ENCODE data around the gene OSBPL6. TPM values are rescaled to one million over a fixed set of nuclear protein-coding genes. Genes with fewer than 3 reads are reported as not detected.

OSBPL6 gene
- total and polyA plus RNA-seq, 2 donors (not counting 1 experiment from before 2014, with no cell fraction given) = 0.06 TPM; not detected in 1

DNA sequence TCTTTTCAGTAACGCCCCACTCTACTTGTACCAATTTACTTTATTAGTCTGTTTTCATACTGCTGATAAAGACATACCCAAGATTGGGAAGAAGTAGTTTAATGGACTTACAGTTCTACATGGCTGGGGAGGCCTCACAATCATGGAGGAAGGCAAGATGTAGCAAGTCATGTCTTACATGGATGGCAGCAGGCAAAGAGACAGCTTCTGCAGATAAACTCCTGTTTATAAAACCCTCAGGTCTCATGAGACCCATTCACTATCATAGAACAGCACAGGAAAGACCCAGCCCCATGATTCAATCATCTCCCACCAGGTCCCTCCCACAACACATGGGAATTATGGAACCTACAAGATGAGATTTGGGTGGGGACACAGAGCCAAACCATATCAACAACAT lies 38.8 kb upstream of the OSBPL6 start:
- no peak for DNase-seq
- peaks cover 0 to 5% (median 3%) of the 10 kb centered on the region in 4 experiments for H3K27me3 ChIP-seq (replicated peaks in 1 of 4; ENCODE audit: control extremely low read depth in 1 of 4, control insufficient read depth in 3 of 4, insufficient read depth in 4 of 4, low read length in 3 of 4)

GRCh38 chr2:178157574-178157973 lies 36.7 kb upstream of the OSBPL6 start:
- no peaks in the 10 kb centered on the region for H3K4me1 Mint-ChIP-seq
- peaks cover 15% of the 10 kb centered on the region for H3K27me3 Mint-ChIP-seq
- no peak for ATAC-seq (ENCODE audit: low read depth)
- Histone ChIP-seq H3K4me3 (ENCODE audit: control extremely low read depth in 1 of 5, extremely low read depth in 1 of 5, insufficient read depth in 1 of 5, low read depth in 2 of 5, low read length in 4 of 5) (no peak overlapping the region), H3K79me2 (ENCODE audit: control insufficient read depth, insufficient read depth, low read length) (no peaks in the 10 kb centered on the region), H3K9me3 (ENCODE audit: control extremely low read depth in 1 of 3, control insufficient read depth in 2 of 3, insufficient read depth in 1 of 3, low read length in 2 of 3) (peaks cover 0 to 6% (median 2%) of the 10 kb centered on the region in 3 donors), H3K27me3 (replicated peaks in 1 of 4; ENCODE audit: control extremely low read depth in 1 of 4, control insufficient read depth in 3 of 4, insufficient read depth in 4 of 4, low read length in 3 of 4) (peaks cover 0 to 9% (median 6%) of the 10 kb centered on the region in 4 experiments), H2AFZ (ENCODE audit: insufficient read depth, low read depth, low read length, poor library complexity, severe bottlenecking) (no peak overlapping the region), H3K27ac (ENCODE audit: low read length in 2 of 2) (no peak overlapping the region), H3K36me3 (replicated peaks in 1 of 2; ENCODE audit: control extremely low read depth in 1 of 2, control insufficient read depth in 1 of 2, extremely low read depth in 1 of 2, insufficient read depth in 2 of 2, low read length in 1 of 2) (no peaks in the 10 kb centered on the region), H3K9ac (ENCODE audit: low read length) (no peak overlapping the region), H3K4me1 (ENCODE audit: control insufficient read depth in 2 of 2, insufficient read depth in 2 of 2, low read length in 2 of 2) (no peaks in the 10 kb centered on the region), H4K20me1 (ENCODE audit: control insufficient read depth, insufficient read depth, low read length, poor library complexity, severe bottlenecking) (no peaks in the 10 kb centered on the region), H3K4me2 (replicated peaks; ENCODE audit: low read depth, low read length, poor library complexity, severe bottlenecking) (no peak overlapping the region)
- ChIA-PET POLR2A (no interaction called here), CTCF (no interaction called here)
- H3K4me3 Mint-ChIP-seq = no peak overlapping the region
- no peak for DNase-seq
- H3K9me3 Mint-ChIP-seq (ENCODE audit: insufficient read depth) = peaks cover 3% of the 10 kb centered on the region
- intact Hi-C loops (cut with micrococcal nuclease) = no loop called here
- H3K27ac Mint-ChIP-seq = no peak overlapping the region
- 96% methylated on average over 2 of the region's 5 CpGs for WGBS (ENCODE audit: insufficient coverage)
- TF ChIP-seq EZH2 (IDR thresholded peaks at IDR 0.05; ENCODE audit: borderline replicate concordance, insufficient read depth, low read depth, low read length, poor library complexity, severe bottlenecking) = no peak
- TF ChIP-seq, protein P1, sequence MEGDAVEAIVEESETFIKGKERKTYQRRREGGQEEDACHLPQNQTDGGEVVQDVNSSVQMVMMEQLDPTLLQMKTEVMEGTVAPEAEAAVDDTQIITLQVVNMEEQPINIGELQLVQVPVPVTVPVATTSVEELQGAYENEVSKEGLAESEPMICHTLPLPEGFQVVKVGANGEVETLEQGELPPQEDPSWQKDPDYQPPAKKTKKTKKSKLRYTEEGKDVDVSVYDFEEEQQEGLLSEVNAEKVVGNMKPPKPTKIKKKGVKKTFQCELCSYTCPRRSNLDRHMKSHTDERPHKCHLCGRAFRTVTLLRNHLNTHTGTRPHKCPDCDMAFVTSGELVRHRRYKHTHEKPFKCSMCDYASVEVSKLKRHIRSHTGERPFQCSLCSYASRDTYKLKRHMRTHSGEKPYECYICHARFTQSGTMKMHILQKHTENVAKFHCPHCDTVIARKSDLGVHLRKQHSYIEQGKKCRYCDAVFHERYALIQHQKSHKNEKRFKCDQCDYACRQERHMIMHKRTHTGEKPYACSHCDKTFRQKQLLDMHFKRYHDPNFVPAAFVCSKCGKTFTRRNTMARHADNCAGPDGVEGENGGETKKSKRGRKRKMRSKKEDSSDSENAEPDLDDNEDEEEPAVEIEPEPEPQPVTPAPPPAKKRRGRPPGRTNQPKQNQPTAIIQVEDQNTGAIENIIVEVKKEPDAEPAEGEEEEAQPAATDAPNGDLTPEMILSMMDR (IDR thresholded peaks at IDR 0.05) = no peak

More for the DNA sequence above, 38.8 kb upstream of the OSBPL6 start:
- H3K4me1 ChIP-seq (ENCODE audit: control insufficient read depth in 2 of 2, insufficient read depth in 2 of 2, low read length in 2 of 2) = no peaks in the 10 kb centered on the region
- peaks cover 3% of the 10 kb centered on the region for H3K9me3 Mint-ChIP-seq (ENCODE audit: insufficient read depth)
- H3K27ac ChIP-seq (ENCODE audit: low read length in 2 of 2) = no peak overlapping the region
- no peak overlapping the region for H3K4me3 Mint-ChIP-seq
- no peak overlapping the region for H3K4me3 ChIP-seq (ENCODE audit: control extremely low read depth in 1 of 5, extremely low read depth in 1 of 5, insufficient read depth in 1 of 5, low read depth in 2 of 5, low read length in 4 of 5)
- no CpG with 5 or more reads among the region's 1 CpG for WGBS (ENCODE audit: insufficient coverage)
- H3K4me2 ChIP-seq (replicated peaks; ENCODE audit: low read depth, low read length, poor library complexity, severe bottlenecking) = no peak overlapping the region
- no peak overlapping the region for H2AFZ ChIP-seq (ENCODE audit: insufficient read depth, low read depth, low read length, poor library complexity, severe bottlenecking)
- intact Hi-C loops (cut with micrococcal nuclease) = no loop called here
- POLR2A ChIA-PET = no interaction called here
- no peaks in the 10 kb centered on the region for H4K20me1 ChIP-seq (ENCODE audit: control insufficient read depth, insufficient read depth, low read length, poor library complexity, severe bottlenecking)
- H3K4me1 Mint-ChIP-seq = no peaks in the 10 kb centered on the region
- CTCF ChIA-PET = no interaction called here
- peaks cover 11% of the 10 kb centered on the region for H3K27me3 Mint-ChIP-seq
- TF ChIP-seq, protein P1 (IDR thresholded peaks at IDR 0.05) = no peak
- no peak for TF ChIP-seq EZH2 (IDR thresholded peaks at IDR 0.05; ENCODE audit: borderline replicate concordance, insufficient read depth, low read depth, low read length, poor library complexity, severe bottlenecking)
- ATAC-seq (ENCODE audit: low read depth) = no peak
- H3K36me3 ChIP-seq (replicated peaks in 1 of 2; ENCODE audit: control extremely low read depth in 1 of 2, control insufficient read depth in 1 of 2, extremely low read depth in 1 of 2, insufficient read depth in 2 of 2, low read length in 1 of 2) = no peaks in the 10 kb centered on the region
- no peak overlapping the region for H3K9ac ChIP-seq (ENCODE audit: low read length)
- no peak overlapping the region for H3K27ac Mint-ChIP-seq
- peaks cover 0 to 6% (median 2%) of the 10 kb centered on the region in 3 donors for H3K9me3 ChIP-seq (ENCODE audit: control extremely low read depth in 1 of 3, control insufficient read depth in 2 of 3, insufficient read depth in 1 of 3, low read length in 2 of 3)
- no peaks in the 10 kb centered on the region for H3K79me2 ChIP-seq (ENCODE audit: control insufficient read depth, insufficient read depth, low read length)
